GM12878 (cell line): ENCODE measurements around the gene GPR26. TPM values are rescaled to one million over a fixed set of nuclear protein-coding genes. Genes with fewer than 3 reads are reported as not detected.

Experiments used
- ATAC-seq: fragments of 200-7000 bp; cut with Tn5 transposase; 3 replicates; pipeline ENCODE4 v1.9.1; 2020; ENCODE audit warnings: mild to moderate bottlenecking, moderate library complexity
- BruUV-seq: library from RNA; stranded (reverse); fragments of 400-500 nt; replicated peaks from 2 replicates; lab custom pipeline; 2021; lab: Mats Ljungman, UMichigan
- CTCF ChIA-PET: fragments of 300-600 bp; sonication (Branson Sonifier 250); formaldehyde crosslinking; extraction: SDS; loops from one replicate; lab custom pipeline; 2021; ENCODE audit warnings: inconsistent platforms; lab: Yijun Ruan, JAX
- POLR2A ChIA-PET: fragments of 350-600 bp; formaldehyde crosslinking; extraction: SDS; loops from one replicate; lab custom pipeline; 2021; ENCODE audit warnings: inconsistent platforms; lab: Charles Lee
- RAD21 ChIA-PET: fragments of 300-600 bp; sonication (Branson Sonifier 250); formaldehyde crosslinking; loops from one replicate; lab custom pipeline; 2023; ENCODE audit warnings: antibody characterized with exemption; ENCODE audit not compliant: unreplicated experiment; lab: Charles Lee
- SMC1A ChIA-PET: fragments of 300-600 bp; sonication (Branson Sonifier 250); formaldehyde crosslinking; loops from one replicate; lab custom pipeline; 2023; ENCODE audit not compliant: unreplicated experiment, uncharacterized antibody; lab: Charles Lee
- DNase-seq: peaks from one replicate; pipeline ENCODE4 v3.0.0-alpha.2; 2011; ENCODE audit warnings: low read depth, low spot score
- FAIRE-seq: peaks from 3 replicates; lab custom pipeline; 2011; peaks lifted over from hg19 to GRCh38; lab: Jason Lieb, UNC
- H2AFZ ChIP-seq: 2 replicates; pipeline ENCODE4 v1.6.0; 2011; ENCODE audit warnings: low read depth, low read length, control low read depth; ENCODE audit not compliant: control insufficient read depth
- H3K27ac ChIP-seq: 2 replicates; pipeline ENCODE4 v1.5.1; 2011; ENCODE audit warnings: control low read depth; ENCODE audit not compliant: control insufficient read depth, insufficient read depth
- H3K27me3 ChIP-seq, 2 experiments: replicated peaks in 1 of 2; 2 replicates each; pipeline versions ENCODE4 v1.6.0 to v1.6.1; 2011; ENCODE audit warnings: low read length in 1 of 2; ENCODE audit not compliant: control insufficient read depth in 2 of 2, insufficient read depth in 2 of 2
- H3K36me3 ChIP-seq, 2 experiments: 2 replicates each; pipeline ENCODE4 v1.5.1; 2011; ENCODE audit warnings: low read length in 1 of 2; ENCODE audit not compliant: control insufficient read depth in 2 of 2, insufficient read depth in 2 of 2
- H3K4me1 ChIP-seq: 2 replicates; pipeline ENCODE4 v1.6.1; 2011; ENCODE audit warnings: mild to moderate bottlenecking, low read length, moderate library complexity, mixed read lengths; ENCODE audit not compliant: control insufficient read depth, insufficient read depth
- H3K4me2 ChIP-seq: 2 replicates; pipeline ENCODE4 v1.6.0; 2011; ENCODE audit warnings: control low read depth; ENCODE audit not compliant: control insufficient read depth, insufficient read depth
- H3K4me3 ChIP-seq: fragments of 200-600 bp; sonication (generic); 2 replicates; pipeline ENCODE4 v1.5.1; 2016
- H3K79me2 ChIP-seq: 2 replicates; pipeline ENCODE4 v1.6.0; 2011; ENCODE audit warnings: low read length; ENCODE audit not compliant: control insufficient read depth, insufficient read depth
- H3K9ac ChIP-seq: 2 replicates; pipeline ENCODE4 v1.8.0; 2011; ENCODE audit warnings: low read length, control low read depth, mixed read lengths; ENCODE audit not compliant: control insufficient read depth, insufficient read depth
- H3K9me3 ChIP-seq: replicated peaks from 3 replicates; pipeline ENCODE4 v1.5.1; 2011; ENCODE audit warnings: mild to moderate bottlenecking, low read length; ENCODE audit not compliant: control insufficient read depth, insufficient read depth
- H4K20me1 ChIP-seq: 2 replicates; pipeline ENCODE4 v1.6.0; 2011; ENCODE audit not compliant: control insufficient read depth, insufficient read depth
- CREM ChIP-seq: IDR thresholded peaks from 2 replicates; pipeline ENCODE4 v1.6.1; 2014; ENCODE audit warnings: antibody characterized with exemption, low read depth
- FOXM1 ChIP-seq: IDR thresholded peaks from 2 replicates; pipeline ENCODE4 v1.6.1; 2012; ENCODE audit warnings: low read depth, mild to moderate bottlenecking, inconsistent platforms, low read length, moderate library complexity
- PAX8 ChIP-seq: fragments of 450-650 bp; IDR thresholded peaks from 2 replicates; pipeline ENCODE4 v1.6.1; 2017; ENCODE audit warnings: mild to moderate bottlenecking, moderate library complexity
- RFX5 ChIP-seq: IDR thresholded peaks from 2 replicates; pipeline ENCODE4 v1.6.1; 2011; ENCODE audit warnings: low read depth, low read length, improper control_type of control experiment
- SP1 ChIP-seq: IDR thresholded peaks from one replicate; pipeline ENCODE4 v1.6.1; 2011; ENCODE audit warnings: low read depth, low read length
- TCF12 ChIP-seq: IDR thresholded peaks from 2 replicates; pipeline ENCODE4 v1.6.1; 2011; ENCODE audit warnings: low read depth, mild to moderate bottlenecking, low read length
- ZNF384 ChIP-seq: IDR thresholded peaks from 2 replicates; pipeline ENCODE4 v1.6.1; 2012; ENCODE audit warnings: low read depth, mild to moderate bottlenecking, low read length, improper control_type of control experiment, borderline replicate concordance
- WGBS: methylation state at CpG from one replicate; pipeline ENCODE4 v1.1.6; 2016; ENCODE audit warnings: low lambda C conversion rate; ENCODE audit not compliant: insufficient replicate concordance, insufficient coverage; ENCODE audit errors: missing lambda C conversion rate; 5-methylcytosine and 5-hydroxymethylcytosine counted together
- in situ Hi-C: fragments of 300-500 bp; cut with MboI; formaldehyde crosslinking; loops from 9 replicates; pipeline ENCODE4 v1.14.3; 2018; ENCODE audit warnings: mixed read lengths
- intact Hi-C: fragments of 100-400 bp; cut with micrococcal nuclease; formaldehyde crosslinking; loops from one replicate; pipeline ENCODE4 v1.14.2; 2022; ENCODE audit not compliant: unreplicated experiment
- polyA plus RNA-seq, 11 experiments: library from polyadenylated mRNA; depleted of rRNA in 4 of 11; unstranded in 6 of 11; stranded (reverse) in 5 of 11; fragments of >200 nt; fragmentation: Nextera tagmentation in 4 of 11; fragmentation: Illumina TruSeq in 1 of 11; extraction: Ambion mirVana in 4 of 11; extraction: Trizol in 1 of 11; gene quantifications; 1 replicate in 1 of 11; 2 replicates in 10 of 11; pipeline versions ENCODE4 v1.2.1 to v1.2.3, GENCODE V29; 2011 to 2016; ENCODE audit warnings: inconsistent platforms in 2 of 11, missing spikeins in 2 of 11, low read depth in 1 of 11
- total RNA-seq, 4 experiments: library from RNA; depleted of rRNA in 3 of 4; stranded (reverse); fragments of >200 nt in 3 of 4; fragmentation: Illumina TruSeq in 1 of 4; extraction: Trizol in 1 of 4; gene quantifications; 2 replicates each; pipeline versions ENCODE4 v1.2.1 to v1.2.3, GENCODE V29; 2013 to 2021
- TF ChIP-seq, protein P1 (sequence below): IDR thresholded peaks from 2 replicates; pipeline ENCODE4 v1.6.1; 2011; ENCODE audit warnings: low read depth, mild to moderate bottlenecking, low read length, moderate library complexity, borderline replicate concordance; ENCODE audit errors: extremely low read depth
- TF ChIP-seq, protein P2 (sequence below): fragments of 450-650 bp; IDR thresholded peaks from 2 replicates; pipeline ENCODE4 v1.6.1; 2016; ENCODE audit warnings: mild to moderate bottlenecking, moderate library complexity, borderline replicate concordance

GPR26 gene
- total and polyA plus RNA-seq, 10 of the 15 experiments (the other 5 are each of a cell fraction or from before 2014, with no cell fraction given) = 0.01 to 0.03 TPM; not detected in 8

DNA sequence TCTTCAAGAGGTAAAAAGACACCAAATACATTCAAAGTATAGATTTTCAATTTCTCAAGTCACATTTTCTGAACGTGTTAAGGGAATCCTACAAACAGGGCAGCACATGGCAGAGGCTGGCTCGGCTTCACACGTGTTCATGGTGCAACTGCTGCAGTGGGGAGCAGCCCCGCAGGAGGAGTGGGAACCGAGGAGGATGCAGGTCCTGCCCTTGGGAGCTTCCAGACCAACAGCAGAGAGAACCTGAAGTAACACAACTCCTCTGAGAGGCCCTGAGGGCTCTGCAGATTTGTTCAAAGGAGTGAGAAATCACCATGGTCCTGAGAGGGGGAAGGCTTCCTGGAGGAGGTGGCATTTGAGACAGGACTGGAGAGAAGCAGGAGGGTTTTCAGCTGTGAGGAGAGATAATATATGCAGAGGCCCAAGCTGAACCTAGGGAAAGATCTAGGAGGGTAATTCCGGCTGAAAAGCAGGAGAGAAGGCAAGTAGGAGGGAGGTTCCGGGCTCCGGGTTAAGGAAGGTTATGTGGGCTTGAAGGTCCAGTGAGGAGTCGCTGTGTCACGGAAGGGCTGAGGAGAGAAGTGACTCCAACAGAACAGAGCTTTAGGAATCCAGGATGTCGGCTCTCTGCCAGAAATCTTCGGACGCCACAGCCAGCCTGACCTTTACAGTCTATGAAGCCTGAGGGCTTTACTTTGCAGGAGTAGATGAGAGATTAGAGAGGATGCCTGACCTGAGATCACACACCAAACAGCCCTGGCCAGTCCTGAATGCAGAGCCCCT lies 77.5 kb downstream of the GPR26 start:
- DNase-seq (no peak), ATAC-seq (no peak), FAIRE-seq (no peak)
- no peak overlapping the region for H2AFZ ChIP-seq
- no TSS peak for BruUV-seq
- no peaks in the 10 kb centered on the region for H4K20me1 ChIP-seq
- no peak overlapping the region for H3K9ac ChIP-seq
- H3K27ac ChIP-seq = no peak overlapping the region
- no peaks in the 10 kb centered on the region for H3K4me1 ChIP-seq
- in situ Hi-C loops (no loop called here), intact Hi-C loops (loop anchor here (10.0 kb wide), 1 partner anchor 221 kb away; no protein-coding TSS in a partner anchor)
- TF ChIP-seq CREM (no peak), FOXM1 (no peak), SP1 (no peak)
- TF ChIP-seq, protein P1, sequence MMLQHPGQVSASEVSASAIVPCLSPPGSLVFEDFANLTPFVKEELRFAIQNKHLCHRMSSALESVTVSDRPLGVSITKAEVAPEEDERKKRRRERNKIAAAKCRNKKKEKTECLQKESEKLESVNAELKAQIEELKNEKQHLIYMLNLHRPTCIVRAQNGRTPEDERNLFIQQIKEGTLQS = no peak
- no peaks in the 10 kb centered on the region for H3K36me3 ChIP-seq
- ChIA-PET RAD21 (no interaction called here), CTCF (interaction anchor here (0.6 to 2.5 kb wide), 3 partner anchors 8 to 223 kb away, joined by 3 to 14 read pairs (median 3); no protein-coding TSS in a partner anchor), SMC1A (interaction anchor here (0.8 to 2.0 kb wide), 4 partner anchors 10 to 223 kb away, joined by 3 to 8 read pairs (median 4); no protein-coding TSS in a partner anchor), POLR2A (no interaction called here)
- no peak overlapping the region for H3K4me3 ChIP-seq
- no peaks in the 10 kb centered on the region for H3K9me3 ChIP-seq
- H3K4me2 ChIP-seq = no peak overlapping the region
- no peaks in the 10 kb centered on the region for H3K79me2 ChIP-seq
- peaks cover 2% of the 10 kb centered on the region in 2 experiments; a peak in 3 of 4 replicates for H3K27me3 ChIP-seq
- 25% methylated on average over 13 of the region's 13 CpGs for WGBS

DNA sequence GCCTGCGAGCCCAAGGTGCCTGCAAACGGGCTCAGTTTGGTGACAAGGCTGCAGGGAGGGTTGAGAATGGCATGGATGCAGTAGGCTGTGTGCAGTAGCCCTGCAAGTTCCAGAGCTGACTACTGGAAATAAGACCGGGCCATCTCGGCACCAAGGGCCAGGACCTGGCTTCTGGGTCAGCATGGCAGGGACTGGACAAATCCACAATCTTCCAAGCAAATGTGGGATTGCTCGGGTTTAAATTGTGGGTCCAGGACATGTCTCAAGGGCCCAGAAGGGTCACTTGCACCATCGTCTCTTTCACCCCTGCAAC lies 78.0 kb downstream of the GPR26 start:
- intact Hi-C loops (loop anchor here (10.0 kb wide), 1 partner anchor 221 kb away; no protein-coding TSS in a partner anchor), in situ Hi-C loops (no loop called here)
- ChIA-PET SMC1A (interaction anchor here (0.8 to 1.2 kb wide), 2 partner anchors 10 to 12 kb away, joined by 3 read pairs; no protein-coding TSS in a partner anchor), POLR2A (interaction anchor here (0.6 kb wide), 1 partner anchor 611 kb away, joined by 4 read pairs; no protein-coding TSS in a partner anchor), CTCF (interaction anchor here (0.7 kb wide), 1 partner anchor 152 kb away, joined by 3 read pairs; no protein-coding TSS in a partner anchor), RAD21 (no interaction called here)
- Histone ChIP-seq H3K4me2 (no peak overlapping the region), H4K20me1 (no peaks in the 10 kb centered on the region), H2AFZ (no peak overlapping the region), H3K27me3 (peaks cover 2% of the 10 kb centered on the region in 2 experiments; a peak in 3 of 4 replicates), H3K9ac (no peak overlapping the region), H3K4me1 (no peaks in the 10 kb centered on the region), H3K36me3 (no peaks in the 10 kb centered on the region), H3K27ac (no peak overlapping the region), H3K9me3 (no peaks in the 10 kb centered on the region), H3K79me2 (no peaks in the 10 kb centered on the region), H3K4me3 (no peak overlapping the region)
- DNase-seq (no peak), ATAC-seq (no peak), FAIRE-seq (no peak)
- WGBS = 5% methylated on average over 6 of the region's 6 CpGs
- BruUV-seq = no TSS peak
- TF ChIP-seq PAX8 (no peak), RFX5 (no peak), TCF12 (no peak), ZNF384 (no peak)
- TF ChIP-seq, protein P2, sequence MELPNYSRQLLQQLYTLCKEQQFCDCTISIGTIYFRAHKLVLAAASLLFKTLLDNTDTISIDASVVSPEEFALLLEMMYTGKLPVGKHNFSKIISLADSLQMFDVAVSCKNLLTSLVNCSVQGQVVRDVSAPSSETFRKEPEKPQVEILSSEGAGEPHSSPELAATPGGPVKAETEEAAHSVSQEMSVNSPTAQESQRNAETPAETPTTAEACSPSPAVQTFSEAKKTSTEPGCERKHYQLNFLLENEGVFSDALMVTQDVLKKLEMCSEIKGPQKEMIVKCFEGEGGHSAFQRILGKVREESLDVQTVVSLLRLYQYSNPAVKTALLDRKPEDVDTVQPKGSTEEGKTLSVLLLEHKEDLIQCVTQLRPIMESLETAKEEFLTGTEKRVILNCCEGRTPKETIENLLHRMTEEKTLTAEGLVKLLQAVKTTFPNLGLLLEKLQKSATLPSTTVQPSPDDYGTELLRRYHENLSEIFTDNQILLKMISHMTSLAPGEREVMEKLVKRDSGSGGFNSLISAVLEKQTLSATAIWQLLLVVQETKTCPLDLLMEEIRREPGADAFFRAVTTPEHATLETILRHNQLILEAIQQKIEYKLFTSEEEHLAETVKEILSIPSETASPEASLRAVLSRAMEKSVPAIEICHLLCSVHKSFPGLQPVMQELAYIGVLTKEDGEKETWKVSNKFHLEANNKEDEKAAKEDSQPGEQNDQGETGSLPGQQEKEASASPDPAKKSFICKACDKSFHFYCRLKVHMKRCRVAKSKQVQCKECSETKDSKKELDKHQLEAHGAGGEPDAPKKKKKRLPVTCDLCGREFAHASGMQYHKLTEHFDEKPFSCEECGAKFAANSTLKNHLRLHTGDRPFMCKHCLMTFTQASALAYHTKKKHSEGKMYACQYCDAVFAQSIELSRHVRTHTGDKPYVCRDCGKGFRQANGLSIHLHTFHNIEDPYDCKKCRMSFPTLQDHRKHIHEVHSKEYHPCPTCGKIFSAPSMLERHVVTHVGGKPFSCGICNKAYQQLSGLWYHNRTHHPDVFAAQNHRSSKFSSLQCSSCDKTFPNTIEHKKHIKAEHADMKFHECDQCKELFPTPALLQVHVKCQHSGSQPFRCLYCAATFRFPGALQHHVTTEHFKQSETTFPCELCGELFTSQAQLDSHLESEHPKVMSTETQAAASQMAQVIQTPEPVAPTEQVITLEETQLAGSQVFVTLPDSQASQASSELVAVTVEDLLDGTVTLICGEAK = no peak
